GM21447 (cell line): ENCODE measurements around the gene RBM12.

Experiments used
- ATAC-seq: cut with Tn5 transposase; IDR thresholded peaks from one replicate; pipeline ENCODE4 v1.9.1; 2021; ENCODE audit not compliant: unreplicated experiment

Gene RBM12

GRCh38 chr20:35600993-35601973 lies 63.4 kb downstream of the RBM12 start:
- peak; percentile 72 for ATAC-seq

GRCh38 chr20:35600176-35600992 lies 64.3 kb downstream of the RBM12 start:
- ATAC-seq, result no peak

- ATAC-seq, result no peak
Observed at GRCh38 chr20:35599776-35600120, 65.0 kb downstream of the RBM12 start.
